ENCODE data around the gene NCAPH2.

The NCAPH2 gene

DNA sequence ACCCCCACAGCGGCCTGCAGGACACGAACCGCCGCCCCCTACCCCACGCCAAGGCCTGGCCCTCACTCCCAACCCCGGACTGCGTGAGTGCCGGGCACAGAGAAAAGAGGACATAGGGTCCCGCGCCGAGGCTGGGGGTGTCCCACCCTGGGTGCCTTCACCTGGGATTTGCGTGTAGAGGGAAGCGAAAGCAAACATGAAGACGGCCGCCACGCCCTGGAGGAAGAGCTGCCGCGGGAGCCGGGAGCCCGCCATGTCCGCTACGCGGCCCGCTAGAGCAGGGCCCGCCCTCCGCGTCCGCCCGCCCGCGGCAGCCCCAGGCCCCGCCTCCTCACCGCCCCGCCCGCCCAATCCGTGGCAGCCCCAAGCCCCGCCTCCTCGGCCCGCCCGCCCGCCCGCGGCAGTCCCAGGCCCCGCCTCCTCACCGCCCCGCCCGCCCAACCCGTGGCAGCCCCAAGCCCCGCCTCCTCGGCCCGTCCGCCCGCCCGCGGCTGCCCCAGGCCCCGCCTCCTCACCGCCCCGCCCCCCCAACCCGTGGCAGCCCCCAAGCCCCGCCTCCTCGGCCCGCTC lies 518 bp upstream of the NCAPH2 start, which contains the start of gene LMF2:
LMF2 (minus strand) TSS at position 282 of the 570 bp plus-strand sequence; CDS start at position 255, 27 bp downstream.
- Histone ChIP-seq H3K4me1 (ENCODE audit: control insufficient read depth, insufficient read depth, low read length) (peaks cover 8% of the 10 kb centered on the region), H3K27ac (ENCODE audit: extremely low read depth, low read depth, low read length) (peak within 1 kb of the TSS; percentile 97), H3K36me3 (ENCODE audit: control insufficient read depth in 2 of 2, insufficient read depth in 1 of 2, low read length in 2 of 2) (peaks cover 2 to 42% of the 10 kb centered on the region in 2 experiments; a peak in 2 of 3 replicates), H3K9me3 (ENCODE audit: control insufficient read depth, insufficient read depth, low read depth, low read length) (no peaks in the 10 kb centered on the region), H3K4me3 (ENCODE audit: low read depth, low read length) (peak within 1 kb of the TSS; percentile 100)
- ChIA-PET POLR2A (interaction anchor here (0.5 to 6.0 kb wide), 27 partner anchors 9 to 264 kb away, joined by 3 to 189 read pairs (median 5); partner anchors contain the start of genes ARSA, CHKB, HDAC10 and KLHDC7B), CTCF (interaction anchor here (0.6 to 3.8 kb wide), 6 partner anchors 9 to 165 kb away, joined by 3 to 32 read pairs (median 8); partner anchors contain the start of genes SCO2 and SYCE3)
- TF ChIP-seq BCL11A (tag by site-specific recombination; IDR thresholded peaks at IDR 0.05; ENCODE audit: low read depth) (no peak), ZNF114 (tag by site-specific recombination; IDR thresholded peaks at IDR 0.05) (no peak), ZNF112 (tag by site-specific recombination; IDR thresholded peaks at IDR 0.05) (no peak), ZNF155 (tag by site-specific recombination; IDR thresholded peaks at IDR 0.05) (no peak), MYNN (tag by site-specific recombination; IDR thresholded peaks at IDR 0.05; ENCODE audit: borderline replicate concordance) (no peak), ZNF623 (tag by site-specific recombination; IDR thresholded peaks at IDR 0.05) (no peak), KLF1 (tag by site-specific recombination; IDR thresholded peaks at IDR 0.05) (peak; percentile 63), ZNF585B (tag by site-specific recombination; IDR thresholded peaks at IDR 0.05) (no peak), SP3 (tag by site-specific recombination; IDR thresholded peaks at IDR 0.05) (peak; percentile 38; the same call in 1 of the 2 replicates), ZNF707 (tag by site-specific recombination; IDR thresholded peaks at IDR 0.05) (no peak), ZNF596 (tag by site-specific recombination; IDR thresholded peaks at IDR 0.05) (no peak), BCL11B (tag by site-specific recombination; IDR thresholded peaks at IDR 0.05; ENCODE audit: low read depth) (no peak), REPIN1 (tag by site-specific recombination; IDR thresholded peaks at IDR 0.05; ENCODE audit: low read depth) (no peak), ZNF184 (tag by site-specific recombination; IDR thresholded peaks at IDR 0.05) (no peak), TCF7L2 (IDR thresholded peaks at IDR 0.05; ENCODE audit: borderline replicate concordance, low read depth, low read length) (no peak), ZNF843 (tag by site-specific recombination; IDR thresholded peaks at IDR 0.05) (no peak), ZNF19 (tag by site-specific recombination; IDR thresholded peaks at IDR 0.05; ENCODE audit: low read depth) (no peak), ZNF26 (tag by site-specific recombination; IDR thresholded peaks at IDR 0.05) (no peak), ZNF549 (tag by site-specific recombination; IDR thresholded peaks at IDR 0.05) (no peak), ZNF223 (tag by site-specific recombination; IDR thresholded peaks at IDR 0.05) (no peak), ZNF76 (tag by site-specific recombination; IDR thresholded peaks at IDR 0.05; ENCODE audit: borderline replicate concordance, low read depth) (no peak), ZNF433 (tag by site-specific recombination; IDR thresholded peaks at IDR 0.05; ENCODE audit: low read depth) (no peak), FEZF1 (tag by site-specific recombination; IDR thresholded peaks at IDR 0.05) (no peak), ZNF248 (tag by site-specific recombination; IDR thresholded peaks at IDR 0.05) (no peak), ZBTB8A (tag by site-specific recombination; IDR thresholded peaks at IDR 0.05) (peak; percentile 64), ZNF510 (tag by site-specific recombination; IDR thresholded peaks at IDR 0.05; ENCODE audit: insufficient replicate concordance) (no peak), HOXC10 (CRISPR knock-in tag; IDR thresholded peaks at IDR 0.05) (peak; percentile 81; the same call in 1 of the 2 replicates), ZFP69B (tag by site-specific recombination; IDR thresholded peaks at IDR 0.05) (no peak), ZSCAN30 (tag by site-specific recombination; IDR thresholded peaks at IDR 0.05) (0 out of 2 replicates have a peak, but pooled peaks have one; percentile 32), ZNF121 (tag by site-specific recombination; IDR thresholded peaks at IDR 0.05) (no peak), ZNF132 (tag by site-specific recombination; IDR thresholded peaks at IDR 0.05; ENCODE audit: borderline replicate concordance) (no peak)
- TF ChIP-seq, protein P1, sequence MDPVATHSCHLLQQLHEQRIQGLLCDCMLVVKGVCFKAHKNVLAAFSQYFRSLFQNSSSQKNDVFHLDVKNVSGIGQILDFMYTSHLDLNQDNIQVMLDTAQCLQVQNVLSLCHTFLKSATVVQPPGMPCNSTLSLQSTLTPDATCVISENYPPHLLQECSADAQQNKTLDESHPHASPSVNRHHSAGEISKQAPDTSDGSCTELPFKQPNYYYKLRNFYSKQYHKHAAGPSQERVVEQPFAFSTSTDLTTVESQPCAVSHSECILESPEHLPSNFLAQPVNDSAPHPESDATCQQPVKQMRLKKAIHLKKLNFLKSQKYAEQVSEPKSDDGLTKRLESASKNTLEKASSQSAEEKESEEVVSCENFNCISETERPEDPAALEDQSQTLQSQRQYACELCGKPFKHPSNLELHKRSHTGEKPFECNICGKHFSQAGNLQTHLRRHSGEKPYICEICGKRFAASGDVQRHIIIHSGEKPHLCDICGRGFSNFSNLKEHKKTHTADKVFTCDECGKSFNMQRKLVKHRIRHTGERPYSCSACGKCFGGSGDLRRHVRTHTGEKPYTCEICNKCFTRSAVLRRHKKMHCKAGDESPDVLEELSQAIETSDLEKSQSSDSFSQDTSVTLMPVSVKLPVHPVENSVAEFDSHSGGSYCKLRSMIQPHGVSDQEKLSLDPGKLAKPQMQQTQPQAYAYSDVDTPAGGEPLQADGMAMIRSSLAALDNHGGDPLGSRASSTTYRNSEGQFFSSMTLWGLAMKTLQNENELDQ (tag by site-specific recombination; IDR thresholded peaks at IDR 0.05; ENCODE audit: low read depth): no peak
- TF ChIP-seq, protein P2, sequence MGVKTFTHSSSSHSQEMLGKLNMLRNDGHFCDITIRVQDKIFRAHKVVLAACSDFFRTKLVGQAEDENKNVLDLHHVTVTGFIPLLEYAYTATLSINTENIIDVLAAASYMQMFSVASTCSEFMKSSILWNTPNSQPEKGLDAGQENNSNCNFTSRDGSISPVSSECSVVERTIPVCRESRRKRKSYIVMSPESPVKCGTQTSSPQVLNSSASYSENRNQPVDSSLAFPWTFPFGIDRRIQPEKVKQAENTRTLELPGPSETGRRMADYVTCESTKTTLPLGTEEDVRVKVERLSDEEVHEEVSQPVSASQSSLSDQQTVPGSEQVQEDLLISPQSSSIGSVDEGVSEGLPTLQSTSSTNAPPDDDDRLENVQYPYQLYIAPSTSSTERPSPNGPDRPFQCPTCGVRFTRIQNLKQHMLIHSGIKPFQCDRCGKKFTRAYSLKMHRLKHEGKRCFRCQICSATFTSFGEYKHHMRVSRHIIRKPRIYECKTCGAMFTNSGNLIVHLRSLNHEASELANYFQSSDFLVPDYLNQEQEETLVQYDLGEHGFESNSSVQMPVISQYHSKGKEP (tag by site-specific recombination; IDR thresholded peaks at IDR 0.05): no peak
- TF ChIP-seq, protein P3, sequence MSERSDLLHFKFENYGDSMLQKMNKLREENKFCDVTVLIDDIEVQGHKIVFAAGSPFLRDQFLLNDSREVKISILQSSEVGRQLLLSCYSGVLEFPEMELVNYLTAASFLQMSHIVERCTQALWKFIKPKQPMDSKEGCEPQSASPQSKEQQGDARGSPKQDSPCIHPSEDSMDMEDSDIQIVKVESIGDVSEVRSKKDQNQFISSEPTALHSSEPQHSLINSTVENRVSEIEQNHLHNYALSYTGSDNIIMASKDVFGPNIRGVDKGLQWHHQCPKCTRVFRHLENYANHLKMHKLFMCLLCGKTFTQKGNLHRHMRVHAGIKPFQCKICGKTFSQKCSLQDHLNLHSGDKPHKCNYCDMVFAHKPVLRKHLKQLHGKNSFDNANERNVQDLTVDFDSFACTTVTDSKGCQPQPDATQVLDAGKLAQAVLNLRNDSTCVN (tag by site-specific recombination; optimal IDR thresholded peaks at IDR 0.05): no peak
